ENCODE results near the gene CDC20.

CDC20 gene

GRCh38 chr1:43381612-43382011, 22.8 kb downstream of the CDC20 start:
- Histone ChIP-seq H3K18ac (ENCODE audit: low read length) (no peak overlapping the region), H3K36me3 (ENCODE audit: control insufficient read depth, insufficient read depth, low read length) (peaks cover 11% of the 10 kb centered on the region), H3K23ac (ENCODE audit: low read length) (no peak overlapping the region), H3K27me3 (ENCODE audit: insufficient read depth, low read length, poor library complexity) (no peaks in the 10 kb centered on the region), H3K9ac (ENCODE audit: low read length) (no peak overlapping the region), H2AK5ac (ENCODE audit: low read length) (no peak overlapping the region), H3K56ac (ENCODE audit: low read length) (no peak overlapping the region), H3K4me3 (ENCODE audit: low read length) (no peak overlapping the region), H3K4me2 (ENCODE audit: low read length) (no peak overlapping the region), H4K5ac (ENCODE audit: low read length) (no peak overlapping the region), H2BK120ac (ENCODE audit: low read depth, low read length) (no peak overlapping the region), H3K4me1 (ENCODE audit: control insufficient read depth, low read depth, low read length) (no peaks in the 10 kb centered on the region), H3K79me1 (ENCODE audit: low read length) (no peaks in the 10 kb centered on the region), H4K8ac (ENCODE audit: low read depth, low read length) (no peak overlapping the region), H3K4ac (ENCODE audit: low read depth, low read length) (no peak overlapping the region), H2BK5ac (ENCODE audit: low read length) (no peak overlapping the region), H3K79me2 (ENCODE audit: control insufficient read depth, insufficient read depth, low read length) (no peaks in the 10 kb centered on the region), H2BK15ac (replicated peaks; ENCODE audit: low read depth) (no peak overlapping the region), H3K27ac (ENCODE audit: low read depth, low read length) (no peak overlapping the region)
- no peak for DNase-seq
- no CpG with 5 or more reads among the region's 3 CpGs for WGBS (ENCODE audit: extremely low coverage, insufficient coverage, low lambda C conversion rate)

- H3K56ac ChIP-seq (ENCODE audit: low read length) = no peak overlapping the region
- H3K4me2 ChIP-seq (ENCODE audit: low read length) = no peak overlapping the region
- WGBS (ENCODE audit: extremely low coverage, insufficient coverage, low lambda C conversion rate) = no CpG with 5 or more reads among the region's 6 CpGs
- H3K27ac ChIP-seq (ENCODE audit: low read depth, low read length) = no peak overlapping the region
- no peak overlapping the region for H2BK15ac ChIP-seq (replicated peaks; ENCODE audit: low read depth)
- H4K5ac ChIP-seq (ENCODE audit: low read length) = no peak overlapping the region
- no peak overlapping the region for H3K18ac ChIP-seq (ENCODE audit: low read length)
- no peaks in the 10 kb centered on the region for H3K79me1 ChIP-seq (ENCODE audit: low read length)
- H2BK120ac ChIP-seq (ENCODE audit: low read depth, low read length) = no peak overlapping the region
- H3K4me1 ChIP-seq (ENCODE audit: control insufficient read depth, low read depth, low read length) = no peaks in the 10 kb centered on the region
- no peaks in the 10 kb centered on the region for H3K27me3 ChIP-seq (ENCODE audit: insufficient read depth, low read length, poor library complexity)
- H3K23ac ChIP-seq (ENCODE audit: low read length) = no peak overlapping the region
- no peaks in the 10 kb centered on the region for H3K79me2 ChIP-seq (ENCODE audit: control insufficient read depth, insufficient read depth, low read length)
- H3K9ac ChIP-seq (ENCODE audit: low read length) = no peak overlapping the region
- H2BK5ac ChIP-seq (ENCODE audit: low read length) = no peak overlapping the region
- peaks cover 16% of the 10 kb centered on the region for H3K36me3 ChIP-seq (ENCODE audit: control insufficient read depth, insufficient read depth, low read length)
- no peak overlapping the region for H4K8ac ChIP-seq (ENCODE audit: low read depth, low read length)
- no peak overlapping the region for H2AK5ac ChIP-seq (ENCODE audit: low read length)
- H3K4ac ChIP-seq (ENCODE audit: low read depth, low read length) = no peak overlapping the region
- no peak for DNase-seq
- H3K4me3 ChIP-seq (ENCODE audit: low read length) = no peak overlapping the region
These were observed 23.4 kb downstream of the CDC20 start for GRCh38 chr1:43382027-43382779.

DNA sequence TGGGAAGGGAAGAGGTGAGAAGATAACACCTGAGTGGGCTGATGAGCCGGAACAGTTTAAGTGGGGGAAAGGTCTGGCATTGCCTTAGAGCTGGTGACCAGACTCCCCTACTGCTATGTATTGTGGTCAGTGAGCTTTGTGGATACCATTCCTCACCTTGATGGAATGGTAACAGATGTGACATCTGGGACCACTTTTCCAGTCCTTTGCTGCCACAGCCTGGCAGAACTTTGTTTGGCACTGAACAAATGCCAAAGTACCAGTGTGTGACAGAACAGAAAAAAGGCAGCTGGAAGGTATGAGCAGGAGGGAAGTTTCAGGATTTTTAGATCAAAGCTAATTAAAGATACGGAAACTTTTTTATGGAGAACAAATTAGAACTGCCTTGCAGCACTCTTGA, 24.7 kb downstream of the CDC20 start:
- H3K27ac ChIP-seq (ENCODE audit: low read depth, low read length) = no peak overlapping the region
- H2BK5ac ChIP-seq (ENCODE audit: low read length) = no peak overlapping the region
- peaks cover 6% of the 10 kb centered on the region for H3K79me1 ChIP-seq (ENCODE audit: low read length)
- no peaks in the 10 kb centered on the region for H3K27me3 ChIP-seq (ENCODE audit: insufficient read depth, low read length, poor library complexity)
- no peak overlapping the region for H2BK15ac ChIP-seq (replicated peaks; ENCODE audit: low read depth)
- H3K4me1 ChIP-seq (ENCODE audit: control insufficient read depth, low read depth, low read length) = peaks cover under 1% of the 10 kb centered on the region
- H3K4ac ChIP-seq (ENCODE audit: low read depth, low read length) = no peak overlapping the region
- H3K23ac ChIP-seq (ENCODE audit: low read length) = no peak overlapping the region
- no peak overlapping the region for H3K4me2 ChIP-seq (ENCODE audit: low read length)
- H2AK5ac ChIP-seq (ENCODE audit: low read length) = no peak overlapping the region
- DNase-seq = no peak
- H3K18ac ChIP-seq (ENCODE audit: low read length) = no peak overlapping the region
- peaks cover 3% of the 10 kb centered on the region for H3K79me2 ChIP-seq (ENCODE audit: control insufficient read depth, insufficient read depth, low read length)
- no peak overlapping the region for H4K5ac ChIP-seq (ENCODE audit: low read length)
- H4K8ac ChIP-seq (ENCODE audit: low read depth, low read length) = no peak overlapping the region
- no peak overlapping the region for H3K56ac ChIP-seq (ENCODE audit: low read length)
- no CpG with 5 or more reads among the region's 2 CpGs for WGBS (ENCODE audit: extremely low coverage, insufficient coverage, low lambda C conversion rate)
- no peak overlapping the region for H3K4me3 ChIP-seq (ENCODE audit: low read length)
- H2BK120ac ChIP-seq (ENCODE audit: low read depth, low read length) = no peak overlapping the region
- H3K9ac ChIP-seq (ENCODE audit: low read length) = no peak overlapping the region
- peaks cover 16% of the 10 kb centered on the region for H3K36me3 ChIP-seq (ENCODE audit: control insufficient read depth, insufficient read depth, low read length)

GRCh38 chr1:43386676-43387075, 27.9 kb downstream of the CDC20 start:
- no CpG with 5 or more reads among the region's 6 CpGs for WGBS (ENCODE audit: extremely low coverage, insufficient coverage, low lambda C conversion rate)

DNA sequence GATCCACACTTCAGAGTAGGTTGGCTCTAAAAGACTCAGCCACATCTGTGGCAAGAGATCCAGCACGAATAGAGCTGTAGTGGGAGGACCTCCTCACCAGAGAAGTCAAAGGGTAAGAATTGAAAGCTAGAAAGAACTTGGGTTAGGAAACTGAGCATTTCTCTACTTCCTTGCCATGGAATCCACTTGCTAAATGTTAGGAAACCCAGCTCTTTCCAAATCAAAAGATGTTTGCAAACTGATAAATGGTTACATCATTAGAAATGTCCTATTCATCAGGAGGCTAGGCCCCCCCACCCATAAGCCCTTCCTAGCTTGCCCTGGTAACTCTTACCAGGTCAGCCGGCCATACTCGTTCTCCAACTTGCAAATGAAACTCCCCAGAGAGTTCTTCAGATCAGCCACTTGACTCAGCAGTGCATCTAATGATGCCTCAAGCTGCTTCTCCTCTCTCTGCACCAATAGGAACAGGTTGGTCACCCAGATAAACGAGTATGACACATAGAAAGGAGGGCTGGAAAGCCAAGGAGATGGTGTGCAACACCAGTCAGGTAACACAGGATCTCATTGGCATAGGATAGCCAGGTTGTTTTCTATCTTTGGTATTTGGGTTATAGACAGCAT, 29.3 kb downstream of the CDC20 start:
- Histone ChIP-seq H3K4me3 (ENCODE audit: low read length) (no peak overlapping the region), H4K8ac (ENCODE audit: low read depth, low read length) (no peak overlapping the region), H3K79me1 (ENCODE audit: low read length) (peaks cover 20% of the 10 kb centered on the region), H2BK5ac (ENCODE audit: low read length) (no peak overlapping the region), H3K36me3 (ENCODE audit: control insufficient read depth, insufficient read depth, low read length) (peaks cover 16% of the 10 kb centered on the region), H3K27me3 (ENCODE audit: insufficient read depth, low read length, poor library complexity) (no peaks in the 10 kb centered on the region), H3K4me1 (ENCODE audit: control insufficient read depth, low read depth, low read length) (peaks cover 10% of the 10 kb centered on the region), H3K4me2 (ENCODE audit: low read length) (no peak overlapping the region), H2AK5ac (ENCODE audit: low read length) (no peak overlapping the region), H2BK15ac (replicated peaks; ENCODE audit: low read depth) (no peak overlapping the region), H3K79me2 (ENCODE audit: control insufficient read depth, insufficient read depth, low read length) (peaks cover 15% of the 10 kb centered on the region), H2BK120ac (ENCODE audit: low read depth, low read length) (no peak overlapping the region), H3K23ac (ENCODE audit: low read length) (no peak overlapping the region), H3K18ac (ENCODE audit: low read length) (no peak overlapping the region), H3K56ac (ENCODE audit: low read length) (no peak overlapping the region), H3K4ac (ENCODE audit: low read depth, low read length) (no peak overlapping the region), H3K9ac (ENCODE audit: low read length) (no peak overlapping the region), H4K5ac (ENCODE audit: low read length) (no peak overlapping the region), H3K27ac (ENCODE audit: low read depth, low read length) (no peak overlapping the region)
- WGBS (ENCODE audit: extremely low coverage, insufficient coverage, low lambda C conversion rate) = no CpG with 5 or more reads among the region's 4 CpGs
- DNase-seq = no peak

More at GRCh38 chr1:43386676-43387075, 27.9 kb downstream of the CDC20 start:
- Histone ChIP-seq H3K18ac (ENCODE audit: low read length) (no peak overlapping the region), H4K8ac (ENCODE audit: low read depth, low read length) (no peak overlapping the region), H3K4ac (ENCODE audit: low read depth, low read length) (no peak overlapping the region), H3K27ac (ENCODE audit: low read depth, low read length) (no peak overlapping the region), H3K36me3 (ENCODE audit: control insufficient read depth, insufficient read depth, low read length) (peaks cover 16% of the 10 kb centered on the region), H3K56ac (ENCODE audit: low read length) (no peak overlapping the region), H2BK120ac (ENCODE audit: low read depth, low read length) (no peak overlapping the region), H2BK5ac (ENCODE audit: low read length) (no peak overlapping the region), H3K27me3 (ENCODE audit: insufficient read depth, low read length, poor library complexity) (no peaks in the 10 kb centered on the region), H3K79me1 (ENCODE audit: low read length) (peaks cover 20% of the 10 kb centered on the region), H3K4me2 (ENCODE audit: low read length) (no peak overlapping the region), H2AK5ac (ENCODE audit: low read length) (no peak overlapping the region), H2BK15ac (replicated peaks; ENCODE audit: low read depth) (no peak overlapping the region), H3K9ac (ENCODE audit: low read length) (no peak overlapping the region), H4K5ac (ENCODE audit: low read length) (no peak overlapping the region), H3K23ac (ENCODE audit: low read length) (no peak overlapping the region), H3K4me1 (ENCODE audit: control insufficient read depth, low read depth, low read length) (peaks cover 10% of the 10 kb centered on the region), H3K79me2 (ENCODE audit: control insufficient read depth, insufficient read depth, low read length) (peaks cover 15% of the 10 kb centered on the region), H3K4me3 (ENCODE audit: low read length) (no peak overlapping the region)
- no peak for DNase-seq

Data from mesendoderm (in vitro differentiated cells).